ENCODE results near the gene TIGD3. TPM values are rescaled to one million over a fixed set of nuclear protein-coding genes. Genes with fewer than 3 reads are reported as not detected.

The TIGD3 gene
- total and polyA plus RNA-seq, 2 donors (not counting 3 experiments of a cell fraction or from before 2014, with no cell fraction given): 0.18 to 0.27 TPM

- dilution Hi-C loops (cut with MboI; ENCODE audit: extremely low pct_ligation_motif_present, low sequenced_read_pairs): no loop called here
- Histone ChIP-seq H3K9ac (replicated peaks; ENCODE audit: extremely low read depth, insufficient read depth, low read length) (no peak overlapping the region), H4K20me1 (replicated peaks; ENCODE audit: control insufficient read depth, extremely low read depth, insufficient read depth, low read length) (no peaks in the 10 kb centered on the region), H3K4me1 (ENCODE audit: control insufficient read depth, extremely low read depth, insufficient read depth, low read length) (peaks cover 6% of the 10 kb centered on the region), H3K4me3 (replicated peaks in 1 of 3; ENCODE audit: insufficient read depth in 1 of 3, low read depth in 1 of 3, low read length in 3 of 3) (no peak overlapping the region), H3K27me3 (ENCODE audit: control insufficient read depth in 2 of 2, insufficient read depth in 2 of 2, low read length in 2 of 2) (no peaks in the 10 kb centered on the region), H3K4me2 (ENCODE audit: insufficient read depth, low read length) (no peak overlapping the region), H3K36me3 (ENCODE audit: control insufficient read depth in 2 of 2, extremely low read depth in 1 of 2, insufficient read depth in 2 of 2, low read length in 2 of 2) (no peaks in the 10 kb centered on the region), H2AFZ (ENCODE audit: low read depth, low read length) (no peak overlapping the region), H3K9me1 (replicated peaks; ENCODE audit: control insufficient read depth, extremely low read depth, insufficient read depth, low read length) (no peaks in the 10 kb centered on the region), H3K9me3 (replicated peaks; ENCODE audit: control insufficient read depth, insufficient read depth, low read length) (no peaks in the 10 kb centered on the region), H3K79me2 (ENCODE audit: control insufficient read depth, insufficient read depth, low read length) (no peaks in the 10 kb centered on the region), H3K27ac (ENCODE audit: insufficient read depth, low read depth, low read length) (no peak overlapping the region)
- intact Hi-C loops (cut with micrococcal nuclease): no loop called here
- CTCF ChIA-PET: no interaction called here
- DNase-seq (ENCODE audit: low read depth, low spot score): no peak
- no TSS peak for BruUV-seq (replicated peaks)
- POLR2A ChIA-PET: no interaction called here
- FAIRE-seq: no peak
- TF ChIP-seq, protein P1, sequence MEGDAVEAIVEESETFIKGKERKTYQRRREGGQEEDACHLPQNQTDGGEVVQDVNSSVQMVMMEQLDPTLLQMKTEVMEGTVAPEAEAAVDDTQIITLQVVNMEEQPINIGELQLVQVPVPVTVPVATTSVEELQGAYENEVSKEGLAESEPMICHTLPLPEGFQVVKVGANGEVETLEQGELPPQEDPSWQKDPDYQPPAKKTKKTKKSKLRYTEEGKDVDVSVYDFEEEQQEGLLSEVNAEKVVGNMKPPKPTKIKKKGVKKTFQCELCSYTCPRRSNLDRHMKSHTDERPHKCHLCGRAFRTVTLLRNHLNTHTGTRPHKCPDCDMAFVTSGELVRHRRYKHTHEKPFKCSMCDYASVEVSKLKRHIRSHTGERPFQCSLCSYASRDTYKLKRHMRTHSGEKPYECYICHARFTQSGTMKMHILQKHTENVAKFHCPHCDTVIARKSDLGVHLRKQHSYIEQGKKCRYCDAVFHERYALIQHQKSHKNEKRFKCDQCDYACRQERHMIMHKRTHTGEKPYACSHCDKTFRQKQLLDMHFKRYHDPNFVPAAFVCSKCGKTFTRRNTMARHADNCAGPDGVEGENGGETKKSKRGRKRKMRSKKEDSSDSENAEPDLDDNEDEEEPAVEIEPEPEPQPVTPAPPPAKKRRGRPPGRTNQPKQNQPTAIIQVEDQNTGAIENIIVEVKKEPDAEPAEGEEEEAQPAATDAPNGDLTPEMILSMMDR (IDR thresholded peaks at IDR 0.05; ENCODE audit: extremely low read depth in 1 of 2, insufficient read depth in 1 of 2, low read depth in 1 of 2, low read length in 2 of 2): no peak
- no peak for TF ChIP-seq GATA2 (IDR thresholded peaks at IDR 0.05; ENCODE audit: insufficient read depth, insufficient read length, low read depth, low read length)
- no peak for TF ChIP-seq FOS (IDR thresholded peaks at IDR 0.05; ENCODE audit: borderline replicate concordance, insufficient read depth, low read length)
- TF ChIP-seq POLR2A (IDR thresholded peaks at IDR 0.05; ENCODE audit: low read depth, low read length): no peak
These were observed 22.5 kb downstream of the TIGD3 start for GRCh38 chr11:65377036-65377435.

DNA sequence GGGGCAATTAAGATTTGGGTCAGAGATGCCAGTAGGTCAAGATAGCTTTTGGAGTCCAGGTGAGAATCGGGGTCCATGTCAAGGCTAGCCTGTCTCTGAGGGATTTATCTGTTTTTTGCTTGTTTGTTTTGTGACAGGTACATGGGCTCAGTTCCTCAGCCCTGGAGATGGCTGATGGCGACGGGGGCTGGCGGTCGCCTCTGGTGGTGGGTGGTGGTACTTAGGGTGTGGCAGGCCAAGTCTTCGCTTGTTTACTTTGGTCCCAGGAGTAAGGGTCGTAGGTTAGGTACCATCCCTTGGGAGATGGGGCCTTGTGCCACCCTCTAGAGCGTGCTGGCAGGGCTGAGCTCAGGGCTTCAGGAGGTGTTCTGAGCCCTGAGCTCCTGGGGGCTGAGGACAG lies 23.2 kb downstream of the TIGD3 start:
- H3K4me2 ChIP-seq (ENCODE audit: insufficient read depth, low read length): no peak overlapping the region
- CTCF ChIA-PET: interaction anchor here (1.6 kb wide), 1 partner anchor 38 kb away, joined by 3 read pairs; no protein-coding TSS in a partner anchor
- peaks cover 9% of the 10 kb centered on the region for H3K4me1 ChIP-seq (ENCODE audit: control insufficient read depth, extremely low read depth, insufficient read depth, low read length)
- no peaks in the 10 kb centered on the region for H3K9me1 ChIP-seq (replicated peaks; ENCODE audit: control insufficient read depth, extremely low read depth, insufficient read depth, low read length)
- FAIRE-seq (no peak), DNase-seq (ENCODE audit: low read depth, low spot score) (no peak)
- H4K20me1 ChIP-seq (replicated peaks; ENCODE audit: control insufficient read depth, extremely low read depth, insufficient read depth, low read length): no peaks in the 10 kb centered on the region
- H3K79me2 ChIP-seq (ENCODE audit: control insufficient read depth, insufficient read depth, low read length): no peaks in the 10 kb centered on the region
- H3K36me3 ChIP-seq (ENCODE audit: control insufficient read depth in 2 of 2, extremely low read depth in 1 of 2, insufficient read depth in 2 of 2, low read length in 2 of 2): no peaks in the 10 kb centered on the region
- intact Hi-C loops (cut with micrococcal nuclease): no loop called here
- dilution Hi-C loops (cut with MboI; ENCODE audit: extremely low pct_ligation_motif_present, low sequenced_read_pairs): no loop called here
- TF ChIP-seq, protein P1 (IDR thresholded peaks at IDR 0.05; ENCODE audit: extremely low read depth in 1 of 2, insufficient read depth in 1 of 2, low read depth in 1 of 2, low read length in 2 of 2): no peak
- TF ChIP-seq MYC (IDR thresholded peaks at IDR 0.05; ENCODE audit: low read depth, low read length) (no peak), FOS (IDR thresholded peaks at IDR 0.05; ENCODE audit: borderline replicate concordance, insufficient read depth, low read length) (no peak), EZH2 (IDR thresholded peaks at IDR 0.05; ENCODE audit: borderline replicate concordance, low read depth, low read length, severe bottlenecking) (no peak), GATA2 (IDR thresholded peaks at IDR 0.05; ENCODE audit: insufficient read depth, insufficient read length, low read depth, low read length) (no peak), POLR2AphosphoS5 (IDR thresholded peaks at IDR 0.05; ENCODE audit: insufficient read depth, low read depth, low read length) (no peak), POLR2A (IDR thresholded peaks at IDR 0.05; ENCODE audit: low read depth, low read length) (no peak), JUN (IDR thresholded peaks at IDR 0.05; ENCODE audit: borderline replicate concordance, insufficient read depth, insufficient read length, low read depth) (no peak)
- TF ChIP-seq, protein P2, sequence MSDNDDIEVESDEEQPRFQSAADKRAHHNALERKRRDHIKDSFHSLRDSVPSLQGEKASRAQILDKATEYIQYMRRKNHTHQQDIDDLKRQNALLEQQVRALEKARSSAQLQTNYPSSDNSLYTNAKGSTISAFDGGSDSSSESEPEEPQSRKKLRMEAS (IDR thresholded peaks at IDR 0.05; ENCODE audit: insufficient read depth, insufficient read length): no peak
- BruUV-seq (replicated peaks): no TSS peak
- H3K4me3 ChIP-seq (replicated peaks in 1 of 3; ENCODE audit: insufficient read depth in 1 of 3, low read depth in 1 of 3, low read length in 3 of 3): no peak overlapping the region
- H2AFZ ChIP-seq (ENCODE audit: low read depth, low read length): no peak overlapping the region
- H3K27me3 ChIP-seq (ENCODE audit: control insufficient read depth in 2 of 2, insufficient read depth in 2 of 2, low read length in 2 of 2): no peaks in the 10 kb centered on the region
- POLR2A ChIA-PET: interaction anchor here (0.6 kb wide), 1 partner anchor 131 kb away, joined by 5 read pairs; no protein-coding TSS in a partner anchor
- no peaks in the 10 kb centered on the region for H3K9me3 ChIP-seq (replicated peaks; ENCODE audit: control insufficient read depth, insufficient read depth, low read length)
- no peak overlapping the region for H3K9ac ChIP-seq (replicated peaks; ENCODE audit: extremely low read depth, insufficient read depth, low read length)
- no peak overlapping the region for H3K27ac ChIP-seq (ENCODE audit: insufficient read depth, low read depth, low read length)

Measured in endothelial cell of umbilical vein (primary cell).